Cerebellar cortex (tissue), 1 donor: ENCODE data around the gene MYO5A.
"Not testable (repeated sequence)": the region's sequence is repeated elsewhere in the genome, so short reads cannot be mapped to it uniquely, and the experiment has no call there.

Experiments
- DNase-seq: peaks from one replicate; pipeline ENCODE4 v3.0.0-alpha.2; 2015; ENCODE audit warnings: low spot score

Gene MYO5A

GRCh38 chr15:52288051-52288942 is 240.4 kb downstream of the MYO5A start:
- DNase-seq = no peak

GRCh38 chr15:52287114-52287513 is 241.6 kb downstream of the MYO5A start:
- no peak for DNase-seq

- not testable (repeated sequence) for DNase-seq
Measured at GRCh38 chr15:52285941-52286340, 242.7 kb downstream of the MYO5A start.

- DNase-seq = no peak
Measured at GRCh38 chr15:52284164-52284563, 244.5 kb downstream of the MYO5A start.

- no peak for DNase-seq
Measured at GRCh38 chr15:52283281-52283680, 245.4 kb downstream of the MYO5A start.

GRCh38 chr15:52282418-52282817 is 246.3 kb downstream of the MYO5A start:
- DNase-seq = no peak

- peak; percentile 67 for DNase-seq
Measured at GRCh38 chr15:52281085-52282035, 247.3 kb downstream of the MYO5A start.

GRCh38 chr15:52280326-52281084 is 248.2 kb downstream of the MYO5A start:
- no peak for DNase-seq

GRCh38 chr15:52278636-52279367 is 249.9 kb downstream of the MYO5A start:
- peak; percentile 90 for DNase-seq

- DNase-seq = no peak
Measured at GRCh38 chr15:52278135-52278534, 250.5 kb downstream of the MYO5A start.

GRCh38 chr15:52277575-52277974 is 251.1 kb downstream of the MYO5A start:
- no peak for DNase-seq

GRCh38 chr15:52276256-52276770 is 252.4 kb downstream of the MYO5A start:
- DNase-seq = peak; percentile 48

GRCh38 chr15:52263563-52264282 is 265.0 kb downstream of the MYO5A start:
- DNase-seq = no peak

GRCh38 chr15:52262364-52262763 is 266.3 kb downstream of the MYO5A start:
- DNase-seq = no peak

GRCh38 chr15:52261498-52262242 is 267.0 kb downstream of the MYO5A start:
- DNase-seq = peak; percentile 98

- no peak for DNase-seq
Measured at GRCh38 chr15:52261026-52261425, 267.7 kb downstream of the MYO5A start.

- DNase-seq = no peak
Measured at GRCh38 chr15:52259503-52259902, 269.2 kb downstream of the MYO5A start.

- DNase-seq = no peak
Measured at GRCh38 chr15:52258461-52258860, 270.2 kb downstream of the MYO5A start.

GRCh38 chr15:52257734-52258062 is 271.0 kb downstream of the MYO5A start:
- no peak for DNase-seq
